ENCODE results near the gene ISLR. TPM values are rescaled to one million over a fixed set of nuclear protein-coding genes. Genes with fewer than 3 reads are reported as not detected.

ISLR gene
- total and polyA plus RNA-seq, 9 of the 15 experiments (the other 6 are each of a cell fraction or from before 2014, with no cell fraction given): not detected

DNA sequence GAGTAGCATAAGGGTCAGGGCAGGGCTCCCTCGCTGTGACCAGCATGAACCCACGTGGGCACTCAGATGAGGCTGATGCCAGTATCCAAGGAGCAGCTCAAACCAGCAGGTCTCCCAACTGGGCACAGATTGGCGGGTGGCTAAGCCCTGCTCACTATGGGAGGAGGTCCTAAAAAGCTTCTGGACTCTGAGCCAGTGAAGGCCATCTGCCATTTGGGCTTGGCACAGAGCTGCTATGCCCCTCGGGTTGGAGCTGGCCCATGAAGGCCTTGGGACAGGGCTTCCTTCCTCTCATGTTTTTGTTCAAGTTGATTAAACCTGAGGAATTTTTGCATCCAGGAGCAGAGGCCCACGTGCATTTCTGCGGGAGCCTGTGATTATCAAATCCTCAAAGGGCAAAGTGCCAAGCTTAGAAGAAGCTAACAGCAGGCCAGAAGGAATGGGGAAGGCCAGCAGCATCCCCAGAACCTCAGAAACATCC lies 33.3 kb downstream of the ISLR start:
- TF ChIP-seq CBFB (CRISPR knock-in tag; IDR thresholded peaks at IDR 0.05): no peak
- TF ChIP-seq KHSRP (IDR thresholded peaks at IDR 0.05): no peak
- TF ChIP-seq TEAD1 (CRISPR knock-in tag; IDR thresholded peaks at IDR 0.05): no peak
- TF ChIP-seq, protein P1, sequence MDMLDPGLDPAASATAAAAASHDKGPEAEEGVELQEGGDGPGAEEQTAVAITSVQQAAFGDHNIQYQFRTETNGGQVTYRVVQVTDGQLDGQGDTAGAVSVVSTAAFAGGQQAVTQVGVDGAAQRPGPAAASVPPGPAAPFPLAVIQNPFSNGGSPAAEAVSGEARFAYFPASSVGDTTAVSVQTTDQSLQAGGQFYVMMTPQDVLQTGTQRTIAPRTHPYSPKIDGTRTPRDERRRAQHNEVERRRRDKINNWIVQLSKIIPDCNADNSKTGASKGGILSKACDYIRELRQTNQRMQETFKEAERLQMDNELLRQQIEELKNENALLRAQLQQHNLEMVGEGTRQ (CRISPR knock-in tag; IDR thresholded peaks at IDR 0.05): no peak
- TF ChIP-seq ZNF436 (CRISPR knock-in tag; IDR thresholded peaks at IDR 0.05): no peak
- no peak for TF ChIP-seq NR4A1 (CRISPR knock-in tag; IDR thresholded peaks at IDR 0.05)
- TF ChIP-seq NR4A1 (tag; IDR thresholded peaks at IDR 0.05): no peak
- no peak for TF ChIP-seq EP400 (IDR thresholded peaks at IDR 0.05)
- no peak for TF ChIP-seq SMAD2 (IDR thresholded peaks at IDR 0.05; ENCODE audit: low read depth, low read length)
- no peak for TF ChIP-seq GABPB1 (CRISPR knock-in tag; IDR thresholded peaks at IDR 0.05)
- peaks cover 11 to 18% of the 10 kb centered on the region in 2 experiments; a peak in 4 of 5 replicates for H3K4me1 ChIP-seq (replicated peaks in 1 of 2; ENCODE audit: control insufficient read depth in 2 of 2, insufficient read depth in 2 of 2, low read length in 2 of 2)
- ChIA-PET CTCF (ENCODE audit: low intra/inter-chr PET ratio) (no interaction called here), POLR2A (no interaction called here)
- no peaks in the 10 kb centered on the region for H3K36me3 ChIP-seq (ENCODE audit: control insufficient read depth, insufficient read depth, low read length)
- H4K20me1 ChIP-seq (replicated peaks; ENCODE audit: control insufficient read depth, insufficient read depth, low read length): 0 out of 2 replicates have a peak, but pooled peaks cover 12% of the 10 kb centered on the region
- intact Hi-C loops (cut with micrococcal nuclease) (no loop called here), in situ Hi-C loops (cut with MboI) (no loop called here)
- BruUV-seq (replicated peaks): no TSS peak
- H3K9me1 ChIP-seq (ENCODE audit: control insufficient read depth, insufficient read depth, low read length): no peaks in the 10 kb centered on the region
- no peak overlapping the region for H3K4me3 ChIP-seq
- peaks cover 4 to 66% of the 10 kb centered on the region in 2 experiments; a peak in 4 of 5 replicates for H3K27me3 ChIP-seq (ENCODE audit: control insufficient read depth in 2 of 2, insufficient read depth in 2 of 2, low read length in 2 of 2)
- DNase-seq (ENCODE audit: extremely low read depth in 1 of 4, low spot score in 3 of 4): no peak
- no peak for ATAC-seq
- no peaks in the 10 kb centered on the region for H3K79me2 ChIP-seq (ENCODE audit: control insufficient read depth, insufficient read depth, low read length)
- FAIRE-seq: no peak
- H3K4me2 ChIP-seq (ENCODE audit: insufficient read depth, low read length): no peak overlapping the region
- H3K27ac ChIP-seq (ENCODE audit: extremely low read depth, low read depth, low read length): no peak overlapping the region
- no peak overlapping the region for H2AFZ ChIP-seq (ENCODE audit: low read depth, low read length)
- no peaks in the 10 kb centered on the region for H3K9me3 ChIP-seq (replicated peaks; ENCODE audit: control insufficient read depth, insufficient read depth, low read depth, low read length)
- 0% methylated on average over 6 of the region's 6 CpGs for WGBS (ENCODE audit: insufficient coverage, low coverage, missing lambda C conversion rate)
- H3K9ac ChIP-seq (ENCODE audit: insufficient read depth in 1 of 2, low read depth in 2 of 2, low read length in 2 of 2): no peak overlapping the region
